ENCODE results near the gene OR9I1.

DNA sequence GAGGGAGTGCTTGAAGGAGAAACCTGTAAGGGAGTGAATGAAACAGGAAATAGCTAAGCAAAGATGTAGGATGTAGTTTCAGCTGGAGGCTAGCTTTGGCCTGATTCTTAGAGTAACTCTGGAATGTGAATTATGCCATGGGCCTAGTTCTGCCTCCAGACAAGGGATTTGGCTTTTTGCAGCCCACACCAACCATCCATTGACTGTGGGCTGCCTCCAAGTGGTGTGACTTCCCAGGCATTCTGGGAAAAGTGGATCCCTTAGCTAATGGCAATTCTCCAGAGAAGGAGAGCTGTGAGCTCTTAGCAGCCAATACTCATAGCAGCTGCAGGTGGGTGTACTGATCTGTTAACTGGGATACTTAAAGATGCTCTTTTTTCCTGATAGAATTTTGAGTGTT, 2.0 kb upstream of the OR9I1 start:
- TF ChIP-seq, protein P1, sequence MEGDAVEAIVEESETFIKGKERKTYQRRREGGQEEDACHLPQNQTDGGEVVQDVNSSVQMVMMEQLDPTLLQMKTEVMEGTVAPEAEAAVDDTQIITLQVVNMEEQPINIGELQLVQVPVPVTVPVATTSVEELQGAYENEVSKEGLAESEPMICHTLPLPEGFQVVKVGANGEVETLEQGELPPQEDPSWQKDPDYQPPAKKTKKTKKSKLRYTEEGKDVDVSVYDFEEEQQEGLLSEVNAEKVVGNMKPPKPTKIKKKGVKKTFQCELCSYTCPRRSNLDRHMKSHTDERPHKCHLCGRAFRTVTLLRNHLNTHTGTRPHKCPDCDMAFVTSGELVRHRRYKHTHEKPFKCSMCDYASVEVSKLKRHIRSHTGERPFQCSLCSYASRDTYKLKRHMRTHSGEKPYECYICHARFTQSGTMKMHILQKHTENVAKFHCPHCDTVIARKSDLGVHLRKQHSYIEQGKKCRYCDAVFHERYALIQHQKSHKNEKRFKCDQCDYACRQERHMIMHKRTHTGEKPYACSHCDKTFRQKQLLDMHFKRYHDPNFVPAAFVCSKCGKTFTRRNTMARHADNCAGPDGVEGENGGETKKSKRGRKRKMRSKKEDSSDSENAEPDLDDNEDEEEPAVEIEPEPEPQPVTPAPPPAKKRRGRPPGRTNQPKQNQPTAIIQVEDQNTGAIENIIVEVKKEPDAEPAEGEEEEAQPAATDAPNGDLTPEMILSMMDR (IDR thresholded peaks at IDR 0.05): no peak
- no peak for TF ChIP-seq POLR2AphosphoS5 (IDR thresholded peaks at IDR 0.05)

All from prostate gland (tissue), 2 donors.